ENCODE results near the gene RDH5. TPM values are rescaled to one million over a fixed set of nuclear protein-coding genes. Genes with fewer than 3 reads are reported as not detected.
"Not testable (repeated sequence)": the region's sequence is repeated elsewhere in the genome, so short reads cannot be mapped to it uniquely, and the experiment has no call there.

The RDH5 gene
- polyA plus RNA-seq, 1 donor from 2014 or later: 3.4 TPM

DNA sequence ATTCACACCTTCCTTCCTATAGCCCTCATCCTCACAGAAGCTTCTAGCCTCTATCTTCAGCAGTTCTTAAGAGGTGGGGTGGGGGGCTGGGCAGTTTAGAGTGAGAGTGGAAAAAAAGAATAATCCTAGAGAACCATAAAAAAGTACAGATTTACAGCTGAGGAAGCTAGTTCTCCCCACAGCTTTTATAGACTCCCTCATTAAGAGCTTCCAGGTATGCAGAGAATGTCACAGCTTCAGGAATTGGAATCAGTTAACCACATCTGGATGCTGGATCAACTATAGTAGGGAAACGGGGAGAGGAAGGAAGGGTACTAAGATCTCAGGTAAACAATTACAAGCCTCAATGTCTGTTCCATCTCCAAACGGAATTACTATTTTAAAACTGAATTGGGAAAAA lies 35.1 kb downstream of the RDH5 start:
- Histone ChIP-seq H3K27me3 (ENCODE audit: insufficient read depth, low read depth, low read length) (no peaks in the 10 kb centered on the region), H3K27ac (ENCODE audit: low read length) (no peak overlapping the region), H3K9ac (ENCODE audit: low read length) (no peak overlapping the region), H3F3A (ENCODE audit: insufficient read depth, low read length, poor library complexity, severe bottlenecking) (no peaks in the 10 kb centered on the region), H3K4me2 (ENCODE audit: low read length) (no peak overlapping the region), H3K79me2 (replicated peaks; ENCODE audit: insufficient read depth, low read length) (no peaks in the 10 kb centered on the region), H3K36me3 (ENCODE audit: insufficient read depth, low read length) (peaks cover 16% of the 10 kb centered on the region), H4K20me1 (ENCODE audit: insufficient read depth) (no peaks in the 10 kb centered on the region), H2AFZ (ENCODE audit: low read depth, low read length) (no peak overlapping the region), H3K9me3 (ENCODE audit: low read length) (no peaks in the 10 kb centered on the region), H3K9me2 (ENCODE audit: insufficient read depth, low read length) (no peaks in the 10 kb centered on the region), H3K4me3 (ENCODE audit: low read length) (no peak overlapping the region)
- TF ChIP-seq, protein P1, sequence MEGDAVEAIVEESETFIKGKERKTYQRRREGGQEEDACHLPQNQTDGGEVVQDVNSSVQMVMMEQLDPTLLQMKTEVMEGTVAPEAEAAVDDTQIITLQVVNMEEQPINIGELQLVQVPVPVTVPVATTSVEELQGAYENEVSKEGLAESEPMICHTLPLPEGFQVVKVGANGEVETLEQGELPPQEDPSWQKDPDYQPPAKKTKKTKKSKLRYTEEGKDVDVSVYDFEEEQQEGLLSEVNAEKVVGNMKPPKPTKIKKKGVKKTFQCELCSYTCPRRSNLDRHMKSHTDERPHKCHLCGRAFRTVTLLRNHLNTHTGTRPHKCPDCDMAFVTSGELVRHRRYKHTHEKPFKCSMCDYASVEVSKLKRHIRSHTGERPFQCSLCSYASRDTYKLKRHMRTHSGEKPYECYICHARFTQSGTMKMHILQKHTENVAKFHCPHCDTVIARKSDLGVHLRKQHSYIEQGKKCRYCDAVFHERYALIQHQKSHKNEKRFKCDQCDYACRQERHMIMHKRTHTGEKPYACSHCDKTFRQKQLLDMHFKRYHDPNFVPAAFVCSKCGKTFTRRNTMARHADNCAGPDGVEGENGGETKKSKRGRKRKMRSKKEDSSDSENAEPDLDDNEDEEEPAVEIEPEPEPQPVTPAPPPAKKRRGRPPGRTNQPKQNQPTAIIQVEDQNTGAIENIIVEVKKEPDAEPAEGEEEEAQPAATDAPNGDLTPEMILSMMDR (IDR thresholded peaks at IDR 0.05; ENCODE audit: poor library complexity, severe bottlenecking): no peak
- TF ChIP-seq RAD21 (conservative IDR thresholded peaks at IDR 0.05) (no peak), EP300 (conservative IDR thresholded peaks at IDR 0.05; ENCODE audit: poor library complexity, severe bottlenecking) (no peak), MXI1 (conservative IDR thresholded peaks at IDR 0.05; ENCODE audit: poor library complexity, severe bottlenecking) (no peak), TAF1 (IDR thresholded peaks at IDR 0.05; ENCODE audit: low read depth) (no peak), POLR2AphosphoS5 (IDR thresholded peaks at IDR 0.05) (no peak), SMC3 (conservative IDR thresholded peaks at IDR 0.05; ENCODE audit: poor library complexity) (no peak), EZH2 (IDR thresholded peaks at IDR 0.05; ENCODE audit: borderline replicate concordance, insufficient read depth, low read length, poor library complexity, severe bottlenecking) (no peak)
- TF ChIP-seq, protein P2, sequence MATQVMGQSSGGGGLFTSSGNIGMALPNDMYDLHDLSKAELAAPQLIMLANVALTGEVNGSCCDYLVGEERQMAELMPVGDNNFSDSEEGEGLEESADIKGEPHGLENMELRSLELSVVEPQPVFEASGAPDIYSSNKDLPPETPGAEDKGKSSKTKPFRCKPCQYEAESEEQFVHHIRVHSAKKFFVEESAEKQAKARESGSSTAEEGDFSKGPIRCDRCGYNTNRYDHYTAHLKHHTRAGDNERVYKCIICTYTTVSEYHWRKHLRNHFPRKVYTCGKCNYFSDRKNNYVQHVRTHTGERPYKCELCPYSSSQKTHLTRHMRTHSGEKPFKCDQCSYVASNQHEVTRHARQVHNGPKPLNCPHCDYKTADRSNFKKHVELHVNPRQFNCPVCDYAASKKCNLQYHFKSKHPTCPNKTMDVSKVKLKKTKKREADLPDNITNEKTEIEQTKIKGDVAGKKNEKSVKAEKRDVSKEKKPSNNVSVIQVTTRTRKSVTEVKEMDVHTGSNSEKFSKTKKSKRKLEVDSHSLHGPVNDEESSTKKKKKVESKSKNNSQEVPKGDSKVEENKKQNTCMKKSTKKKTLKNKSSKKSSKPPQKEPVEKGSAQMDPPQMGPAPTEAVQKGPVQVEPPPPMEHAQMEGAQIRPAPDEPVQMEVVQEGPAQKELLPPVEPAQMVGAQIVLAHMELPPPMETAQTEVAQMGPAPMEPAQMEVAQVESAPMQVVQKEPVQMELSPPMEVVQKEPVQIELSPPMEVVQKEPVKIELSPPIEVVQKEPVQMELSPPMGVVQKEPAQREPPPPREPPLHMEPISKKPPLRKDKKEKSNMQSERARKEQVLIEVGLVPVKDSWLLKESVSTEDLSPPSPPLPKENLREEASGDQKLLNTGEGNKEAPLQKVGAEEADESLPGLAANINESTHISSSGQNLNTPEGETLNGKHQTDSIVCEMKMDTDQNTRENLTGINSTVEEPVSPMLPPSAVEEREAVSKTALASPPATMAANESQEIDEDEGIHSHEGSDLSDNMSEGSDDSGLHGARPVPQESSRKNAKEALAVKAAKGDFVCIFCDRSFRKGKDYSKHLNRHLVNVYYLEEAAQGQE (IDR thresholded peaks at IDR 0.05; ENCODE audit: borderline replicate concordance): no peak

DNA sequence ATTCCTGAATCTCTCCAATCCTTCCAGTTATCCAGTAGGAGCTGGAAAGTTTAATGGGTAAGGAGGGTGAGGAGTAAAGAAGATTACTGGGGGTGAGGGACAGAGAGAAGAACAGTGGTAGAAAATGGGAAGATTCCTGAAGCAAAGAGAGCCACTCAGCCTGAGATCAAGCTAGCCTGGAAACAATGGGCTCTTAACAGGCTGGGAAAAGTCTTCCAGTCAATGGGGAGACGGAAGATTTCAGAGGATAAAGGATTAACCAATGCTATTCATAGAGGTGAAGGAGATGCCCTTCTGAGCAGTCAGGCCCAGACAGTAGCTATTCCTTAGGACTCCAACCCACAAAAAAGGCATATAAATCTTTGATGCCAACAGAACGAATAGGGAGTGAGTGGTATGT lies 37.5 kb downstream of the RDH5 start:
- Histone ChIP-seq H3K36me3 (ENCODE audit: insufficient read depth, low read length) (peaks cover 13% of the 10 kb centered on the region), H2AFZ (ENCODE audit: low read depth, low read length) (no peak overlapping the region), H3K9ac (ENCODE audit: low read length) (no peak overlapping the region), H3K9me3 (ENCODE audit: low read length) (no peaks in the 10 kb centered on the region), H4K20me1 (ENCODE audit: insufficient read depth) (no peaks in the 10 kb centered on the region), H3K4me2 (ENCODE audit: low read length) (no peak overlapping the region), H3K79me2 (replicated peaks; ENCODE audit: insufficient read depth, low read length) (no peaks in the 10 kb centered on the region), H3K27me3 (ENCODE audit: insufficient read depth, low read depth, low read length) (no peaks in the 10 kb centered on the region), H3K27ac (ENCODE audit: low read length) (no peak overlapping the region), H3K4me3 (ENCODE audit: low read length) (no peak overlapping the region), H3K9me2 (ENCODE audit: insufficient read depth, low read length) (no peaks in the 10 kb centered on the region), H3F3A (ENCODE audit: insufficient read depth, low read length, poor library complexity, severe bottlenecking) (no peaks in the 10 kb centered on the region)
- TF ChIP-seq EP300 (conservative IDR thresholded peaks at IDR 0.05; ENCODE audit: poor library complexity, severe bottlenecking) (no peak), MXI1 (conservative IDR thresholded peaks at IDR 0.05; ENCODE audit: poor library complexity, severe bottlenecking) (no peak), SMC3 (conservative IDR thresholded peaks at IDR 0.05; ENCODE audit: poor library complexity) (no peak), TAF1 (IDR thresholded peaks at IDR 0.05; ENCODE audit: low read depth) (no peak), RAD21 (conservative IDR thresholded peaks at IDR 0.05) (no peak), EZH2 (IDR thresholded peaks at IDR 0.05; ENCODE audit: borderline replicate concordance, insufficient read depth, low read length, poor library complexity, severe bottlenecking) (no peak), POLR2AphosphoS5 (IDR thresholded peaks at IDR 0.05) (no peak)
- TF ChIP-seq, protein P2 (IDR thresholded peaks at IDR 0.05; ENCODE audit: borderline replicate concordance): no peak
- TF ChIP-seq, protein P1 (IDR thresholded peaks at IDR 0.05; ENCODE audit: poor library complexity, severe bottlenecking): no peak

GRCh38 chr12:55758575-55758974 lies 38.4 kb downstream of the RDH5 start:
- H3K4me3 ChIP-seq (ENCODE audit: low read length); H3K79me2 ChIP-seq (replicated peaks; ENCODE audit: insufficient read depth, low read length); H3K27me3 ChIP-seq (ENCODE audit: insufficient read depth, low read depth, low read length); H3F3A ChIP-seq (ENCODE audit: insufficient read depth, low read length, poor library complexity, severe bottlenecking); H3K9ac ChIP-seq (ENCODE audit: low read length); H3K9me3 ChIP-seq (ENCODE audit: low read length); H3K9me2 ChIP-seq (ENCODE audit: insufficient read depth, low read length); H3K27ac ChIP-seq (ENCODE audit: low read length); H2AFZ ChIP-seq (ENCODE audit: low read depth, low read length); H3K4me2 ChIP-seq (ENCODE audit: low read length); H4K20me1 ChIP-seq (ENCODE audit: insufficient read depth): not testable (repeated sequence)
- peaks cover 13% of the 10 kb centered on the region for H3K36me3 ChIP-seq (ENCODE audit: insufficient read depth, low read length)

All from neural cell (in vitro differentiated cells).